DMS79 treated with DMSO at 0.1 percent for 48 hours (cell line): Measurements from ENCODE around the gene DCTD.

Experiments
- DNase-seq: peaks from one replicate; lab custom pipeline; 2025; lab: John Stamatoyannopoulos, UW

The DCTD gene

GRCh38 chr4:182840108-182840507 lies 77.1 kb downstream of the DCTD start:
- no peak for DNase-seq
